Right atrium auricular region (tissue), 2 donors: ENCODE measurements around the gene RND3. TPM values are rescaled to one million over a fixed set of nuclear protein-coding genes. Genes with fewer than 3 reads are reported as not detected.

ENCODE experiments used
- DNase-seq: peaks from one replicate; pipeline ENCODE4 v3.0.0-alpha.2; 2019; ENCODE audit warnings: low spot score
- H3K27ac ChIP-seq, 2 donors: fragments of 200-600 bp; sonication (generic); 1 replicate in 1 of 2; 2 replicates in 1 of 2; pipeline ENCODE4 v1.5.1; 2016 to 2019
- H3K27me3 ChIP-seq, 2 donors: fragments of 200-600 bp; sonication (generic); one replicate each; pipeline versions ENCODE4 v1.5.1 to v1.6.0; 2017 to 2019
- H3K36me3 ChIP-seq: fragments of 200-600 bp; sonication (generic); one replicate; pipeline ENCODE4 v1.5.1; 2016
- H3K4me1 ChIP-seq, 2 donors: fragments of 200-600 bp; sonication (generic); one replicate each; pipeline versions ENCODE4 v1.5.1 to v1.6.0; 2017 to 2019
- H3K4me3 ChIP-seq, 2 donors: fragments of 200-600 bp; sonication (generic); 1 replicate in 1 of 2; 2 replicates in 1 of 2; pipeline ENCODE4 v1.5.1; 2017 to 2019; ENCODE audit warnings: mild to moderate bottlenecking in 1 of 2, moderate library complexity in 1 of 2
- H3K9me3 ChIP-seq, 2 donors: fragments of 200-600 bp; sonication (generic); one replicate each; pipeline ENCODE4 v1.5.1; 2019
- CTCF ChIP-seq, 2 donors: fragments of 200-600 bp; sonication (generic); IDR thresholded peaks; one replicate each; pipeline ENCODE4 v1.5.1; 2019; ENCODE audit warnings: antibody characterized with exemption in 2 of 2
- total RNA-seq, 2 donors: library from RNA; depleted of rRNA; stranded (reverse); fragments of >200 nt; gene quantifications; one replicate each; pipeline ENCODE4 v1.1.0, GENCODE V29; 2016

Gene RND3
- total RNA-seq, 2 donors from 2014 or later, result 9.6 to 25.4 TPM

GRCh38 chr2:150431561-150432311 lies 55.7 kb downstream of the RND3 start:
- TF ChIP-seq CTCF (IDR thresholded peaks at IDR 0.05), result no peak
- DNase-seq, result no peak
- Histone ChIP-seq H3K4me3 (no peak overlapping the region), H3K27ac (no peak overlapping the region), H3K9me3 (no peaks in the 10 kb centered on the region), H3K27me3 (no peaks in the 10 kb centered on the region), H3K4me1 (no peaks in the 10 kb centered on the region), H3K36me3 (no peaks in the 10 kb centered on the region)

- DNase-seq, result no peak
- H3K4me3 ChIP-seq, result no peak overlapping the region
- H3K36me3 ChIP-seq, result no peaks in the 10 kb centered on the region
- no peaks in the 10 kb centered on the region for H3K27me3 ChIP-seq
- TF ChIP-seq CTCF (IDR thresholded peaks at IDR 0.05), result no peak
- H3K9me3 ChIP-seq, result no peaks in the 10 kb centered on the region
- H3K27ac ChIP-seq, result no peak overlapping the region
- no peaks in the 10 kb centered on the region for H3K4me1 ChIP-seq
These were observed 58.0 kb downstream of the RND3 start for GRCh38 chr2:150429384-150429961.

GRCh38 chr2:150428641-150429040 lies 58.8 kb downstream of the RND3 start:
- no peak for DNase-seq
- Histone ChIP-seq H3K4me1 (no peaks in the 10 kb centered on the region), H3K27me3 (no peaks in the 10 kb centered on the region), H3K36me3 (no peaks in the 10 kb centered on the region), H3K9me3 (no peaks in the 10 kb centered on the region), H3K4me3 (no peak overlapping the region), H3K27ac (no peak overlapping the region)
- no peak for TF ChIP-seq CTCF (IDR thresholded peaks at IDR 0.05)

- no peaks in the 10 kb centered on the region for H3K9me3 ChIP-seq
- no peaks in the 10 kb centered on the region for H3K4me1 ChIP-seq
- no peak for DNase-seq
- TF ChIP-seq CTCF (IDR thresholded peaks at IDR 0.05), result no peak
- H3K27me3 ChIP-seq, result no peaks in the 10 kb centered on the region
- H3K36me3 ChIP-seq, result no peaks in the 10 kb centered on the region
- H3K27ac ChIP-seq, result no peak overlapping the region
- H3K4me3 ChIP-seq, result no peak overlapping the region
These were observed 60.2 kb downstream of the RND3 start for GRCh38 chr2:150427298-150427697.

GRCh38 chr2:150426724-150427123 lies 60.7 kb downstream of the RND3 start:
- DNase-seq, result no peak
- no peak for TF ChIP-seq CTCF (IDR thresholded peaks at IDR 0.05)
- Histone ChIP-seq H3K9me3 (no peaks in the 10 kb centered on the region), H3K4me1 (no peaks in the 10 kb centered on the region), H3K27me3 (no peaks in the 10 kb centered on the region), H3K36me3 (no peaks in the 10 kb centered on the region), H3K4me3 (no peak overlapping the region), H3K27ac (no peak overlapping the region)
